GM12878 (cell line): ENCODE results near the gene PAIP1. TPM values are rescaled to one million over a fixed set of nuclear protein-coding genes. Genes with fewer than 3 reads are reported as not detected.
A peak's percentile ranks its signal among the peaks of the same experiment; 100 is the strongest.

Experiments
- ATAC-seq: fragments of 200-7000 bp; cut with Tn5 transposase; 3 replicates; pipeline ENCODE4 v1.9.1; 2020; ENCODE audit warnings: mild to moderate bottlenecking, moderate library complexity
- BruUV-seq: library from RNA; stranded (reverse); fragments of 400-500 nt; replicated peaks from 2 replicates; lab custom pipeline; 2021; lab: Mats Ljungman, UMichigan
- CTCF ChIA-PET: fragments of 300-600 bp; sonication (Branson Sonifier 250); formaldehyde crosslinking; extraction: SDS; loops from one replicate; lab custom pipeline; 2021; ENCODE audit warnings: inconsistent platforms; lab: Yijun Ruan, JAX
- POLR2A ChIA-PET: fragments of 350-600 bp; formaldehyde crosslinking; extraction: SDS; loops from one replicate; lab custom pipeline; 2021; ENCODE audit warnings: inconsistent platforms; lab: Charles Lee
- RAD21 ChIA-PET: fragments of 300-600 bp; sonication (Branson Sonifier 250); formaldehyde crosslinking; loops from one replicate; lab custom pipeline; 2023; ENCODE audit warnings: antibody characterized with exemption; ENCODE audit not compliant: unreplicated experiment; lab: Charles Lee
- SMC1A ChIA-PET: fragments of 300-600 bp; sonication (Branson Sonifier 250); formaldehyde crosslinking; loops from one replicate; lab custom pipeline; 2023; ENCODE audit not compliant: unreplicated experiment, uncharacterized antibody; lab: Charles Lee
- DNase-seq: peaks from one replicate; pipeline ENCODE4 v3.0.0-alpha.2; 2011; ENCODE audit warnings: low read depth, low spot score
- FAIRE-seq: peaks from 3 replicates; lab custom pipeline; 2011; peaks lifted over from hg19 to GRCh38; lab: Jason Lieb, UNC
- H2AFZ ChIP-seq: 2 replicates; pipeline ENCODE4 v1.6.0; 2011; ENCODE audit warnings: low read depth, low read length, control low read depth; ENCODE audit not compliant: control insufficient read depth
- H3K27ac ChIP-seq: 2 replicates; pipeline ENCODE4 v1.5.1; 2011; ENCODE audit warnings: control low read depth; ENCODE audit not compliant: control insufficient read depth, insufficient read depth
- H3K27me3 ChIP-seq, 2 experiments: replicated peaks in 1 of 2; 2 replicates each; pipeline versions ENCODE4 v1.6.0 to v1.6.1; 2011; ENCODE audit warnings: low read length in 1 of 2; ENCODE audit not compliant: control insufficient read depth in 2 of 2, insufficient read depth in 2 of 2
- H3K36me3 ChIP-seq, 2 experiments: 2 replicates each; pipeline ENCODE4 v1.5.1; 2011; ENCODE audit warnings: low read length in 1 of 2; ENCODE audit not compliant: control insufficient read depth in 2 of 2, insufficient read depth in 2 of 2
- H3K4me1 ChIP-seq: 2 replicates; pipeline ENCODE4 v1.6.1; 2011; ENCODE audit warnings: mild to moderate bottlenecking, low read length, moderate library complexity, mixed read lengths; ENCODE audit not compliant: control insufficient read depth, insufficient read depth
- H3K4me2 ChIP-seq: 2 replicates; pipeline ENCODE4 v1.6.0; 2011; ENCODE audit warnings: control low read depth; ENCODE audit not compliant: control insufficient read depth, insufficient read depth
- H3K4me3 ChIP-seq: fragments of 200-600 bp; sonication (generic); 2 replicates; pipeline ENCODE4 v1.5.1; 2016
- H3K79me2 ChIP-seq: 2 replicates; pipeline ENCODE4 v1.6.0; 2011; ENCODE audit warnings: low read length; ENCODE audit not compliant: control insufficient read depth, insufficient read depth
- H3K9ac ChIP-seq: 2 replicates; pipeline ENCODE4 v1.8.0; 2011; ENCODE audit warnings: low read length, control low read depth, mixed read lengths; ENCODE audit not compliant: control insufficient read depth, insufficient read depth
- H3K9me3 ChIP-seq: replicated peaks from 3 replicates; pipeline ENCODE4 v1.5.1; 2011; ENCODE audit warnings: mild to moderate bottlenecking, low read length; ENCODE audit not compliant: control insufficient read depth, insufficient read depth
- H4K20me1 ChIP-seq: 2 replicates; pipeline ENCODE4 v1.6.0; 2011; ENCODE audit not compliant: control insufficient read depth, insufficient read depth
- BHLHE40 ChIP-seq, 2 experiments: fragments of 450-650 bp in 1 of 2; IDR thresholded peaks; 2 replicates each; pipeline ENCODE4 v1.6.1; 2011 to 2017; ENCODE audit warnings: low read depth in 2 of 2, borderline replicate concordance in 1 of 2, improper control_type of control experiment in 1 of 2, low read length in 1 of 2, mild to moderate bottlenecking in 1 of 2
- CBFB ChIP-seq: IDR thresholded peaks from 2 replicates; pipeline ENCODE4 v1.6.1; 2016; ENCODE audit warnings: antibody characterized with exemption, low read depth
- CHD2 ChIP-seq: IDR thresholded peaks from 2 replicates; pipeline ENCODE4 v1.6.1; 2011; ENCODE audit warnings: low read depth, low read length, improper control_type of control experiment, borderline replicate concordance
- EGR1 ChIP-seq, 2 experiments: IDR thresholded peaks; 1 replicate in 1 of 2; 2 replicates in 1 of 2; pipeline ENCODE4 v1.6.1; 2011 to 2012; ENCODE audit warnings: low read depth in 2 of 2, low read length in 2 of 2, borderline replicate concordance in 1 of 2, mild to moderate bottlenecking in 1 of 2, moderate library complexity in 1 of 2
- FOS ChIP-seq: IDR thresholded peaks from 3 replicates; pipeline ENCODE4 v1.6.1; 2011; ENCODE audit warnings: borderline replicate concordance; ENCODE audit not compliant: insufficient read length; ENCODE audit errors: extremely low read depth
- IKZF2 ChIP-seq, 2 experiments: fragments of 450-650 bp; IDR thresholded peaks; 2 replicates each; pipeline ENCODE4 v1.6.1; 2017; ENCODE audit warnings: mild to moderate bottlenecking in 2 of 2, moderate library complexity in 2 of 2
- MLLT1 ChIP-seq: fragments of 450-650 bp; IDR thresholded peaks from 2 replicates; pipeline ENCODE4 v1.6.1; 2016; ENCODE audit warnings: mild to moderate bottlenecking
- MTA2 ChIP-seq: fragments of 450-650 bp; IDR thresholded peaks from 2 replicates; pipeline ENCODE4 v1.6.1; 2016; ENCODE audit warnings: low read depth, mild to moderate bottlenecking, moderate library complexity
- POLR2A ChIP-seq: IDR thresholded peaks from 2 replicates; pipeline ENCODE4 v1.6.1; 2011; ENCODE audit warnings: low read depth, mild to moderate bottlenecking, low read length
- POLR2AphosphoS5 ChIP-seq: IDR thresholded peaks from 2 replicates; pipeline ENCODE4 v1.6.1; 2011; ENCODE audit warnings: mild to moderate bottlenecking, low read length, inconsistent platforms
- RELB ChIP-seq: fragments of 450-650 bp; IDR thresholded peaks from 2 replicates; pipeline ENCODE4 v1.6.1; 2017; ENCODE audit warnings: low read depth, mild to moderate bottlenecking, moderate library complexity
- RUNX3 ChIP-seq: IDR thresholded peaks from 2 replicates; pipeline ENCODE4 v1.6.1; 2012; ENCODE audit warnings: low read length, inconsistent platforms
- SMC3 ChIP-seq: IDR thresholded peaks from 2 replicates; pipeline ENCODE4 v1.6.1; 2011; ENCODE audit warnings: low read length, improper control_type of control experiment, borderline replicate concordance
- TARDBP ChIP-seq: IDR thresholded peaks from 2 replicates; pipeline ENCODE4 v1.6.1; 2016; ENCODE audit warnings: borderline replicate concordance
- USF1 ChIP-seq: IDR thresholded peaks from 2 replicates; pipeline ENCODE4 v1.6.1; 2011; ENCODE audit warnings: borderline replicate concordance, low read depth, mild to moderate bottlenecking, moderate library complexity, mixed read lengths, low read length; ENCODE audit not compliant: insufficient read depth; ENCODE audit errors: extremely low read length
- ZSCAN29 ChIP-seq: fragments of 450-650 bp; IDR thresholded peaks from 2 replicates; pipeline ENCODE4 v1.6.1; 2017; ENCODE audit warnings: mild to moderate bottlenecking, moderate library complexity
- WGBS: methylation state at CpG from one replicate; pipeline ENCODE4 v1.1.6; 2016; ENCODE audit warnings: low lambda C conversion rate; ENCODE audit not compliant: insufficient replicate concordance, insufficient coverage; ENCODE audit errors: missing lambda C conversion rate; 5-methylcytosine and 5-hydroxymethylcytosine counted together
- in situ Hi-C: fragments of 300-500 bp; cut with MboI; formaldehyde crosslinking; loops from 9 replicates; pipeline ENCODE4 v1.14.3; 2018; ENCODE audit warnings: mixed read lengths
- intact Hi-C: fragments of 100-400 bp; cut with micrococcal nuclease; formaldehyde crosslinking; loops from one replicate; pipeline ENCODE4 v1.14.2; 2022; ENCODE audit not compliant: unreplicated experiment
- polyA plus RNA-seq, 11 experiments: library from polyadenylated mRNA; depleted of rRNA in 4 of 11; unstranded in 6 of 11; stranded (reverse) in 5 of 11; fragments of >200 nt; fragmentation: Nextera tagmentation in 4 of 11; fragmentation: Illumina TruSeq in 1 of 11; extraction: Ambion mirVana in 4 of 11; extraction: Trizol in 1 of 11; gene quantifications; 1 replicate in 1 of 11; 2 replicates in 10 of 11; pipeline versions ENCODE4 v1.2.1 to v1.2.3, GENCODE V29; 2011 to 2016; ENCODE audit warnings: inconsistent platforms in 2 of 11, missing spikeins in 2 of 11, low read depth in 1 of 11
- total RNA-seq, 4 experiments: library from RNA; depleted of rRNA in 3 of 4; stranded (reverse); fragments of >200 nt in 3 of 4; fragmentation: Illumina TruSeq in 1 of 4; extraction: Trizol in 1 of 4; gene quantifications; 2 replicates each; pipeline versions ENCODE4 v1.2.1 to v1.2.3, GENCODE V29; 2013 to 2021

PAIP1 gene
- total and polyA plus RNA-seq, 10 of the 15 experiments (the other 5 are each of a cell fraction or from before 2014, with no cell fraction given), result 37.4 to 90.9 (median 57.0) TPM

- no peak for DNase-seq
- ATAC-seq, result peak; percentile 24
- Histone ChIP-seq H3K27me3 (no peaks in the 10 kb centered on the region), H3K9ac (peak overlapping the region; percentile 97), H2AFZ (peak overlapping the region; percentile 69), H3K4me1 (peaks cover 13% of the 10 kb centered on the region), H4K20me1 (no peaks in the 10 kb centered on the region), H3K79me2 (peaks cover 56% of the 10 kb centered on the region), H3K9me3 (no peaks in the 10 kb centered on the region), H3K4me2 (peak overlapping the region; percentile 83; the same call in 1 of the 2 replicates), H3K27ac (peak overlapping the region; percentile 87), H3K36me3 (peaks cover 0 to 6% of the 10 kb centered on the region in 2 experiments; a peak in 1 of 4 replicates), H3K4me3 (peak overlapping the region; percentile 94)
- in situ Hi-C loops (no loop called here), intact Hi-C loops (loop anchor here (2.0 to 10.0 kb wide), 2 partner anchors 47 to 561 kb away; partner anchors contain the start of gene NNT)
- ChIA-PET POLR2A (interaction anchor here (0.6 to 3.6 kb wide), 5 partner anchors 12 to 71 kb away, joined by 3 to 19 read pairs (median 13); partner anchors contain the start of genes NNT and TMEM267), SMC1A (interaction anchor here (0.8 to 2.8 kb wide), 8 partner anchors 13 to 81 kb away, joined by 3 to 27 read pairs (median 7); partner anchors contain the start of genes NNT and TMEM267), CTCF (interaction anchor here (1.3 to 4.4 kb wide), 7 partner anchors 11 to 75 kb away, joined by 6 to 31 read pairs (median 18); partner anchors contain the start of genes NNT and TMEM267), RAD21 (interaction anchor here (1.2 to 3.8 kb wide), 7 partner anchors 11 to 75 kb away, joined by 3 to 19 read pairs (median 10); partner anchors contain the start of genes C5orf34, NNT and TMEM267)
- no peak for FAIRE-seq
- TF ChIP-seq POLR2AphosphoS5 (peak; percentile 16), CBFB (no peak), EGR1 (IDR thresholded peaks at IDR 0.05; ENCODE audit: borderline replicate concordance in 1 of 2, low read depth in 2 of 2, low read length in 2 of 2) (0 out of 3 replicates have a peak, but pooled peaks of 1 of the 2 experiments have one; percentile 21), MLLT1 (peak; percentile 44; the same call in 1 of the 2 replicates), TARDBP (no peak), USF1 (peak; percentile 24), CHD2 (0 out of 2 replicates have a peak, but pooled peaks have one; percentile 28), MTA2 (no peak), RUNX3 (peak; percentile 4; the same call in 1 of the 2 replicates), FOS (no peak), SMC3 (no peak), POLR2A (peak; percentile 5), IKZF2 (IDR thresholded peaks at IDR 0.05) (peak; percentile 53 to 63), BHLHE40 (IDR thresholded peaks at IDR 0.05; ENCODE audit: borderline replicate concordance in 1 of 2, low read depth in 2 of 2, low read length in 1 of 2) (peak; percentile 39 to 80; a peak in 2 of 4 replicates), RELB (peak; percentile 32; the same call in 1 of the 2 replicates), ZSCAN29 (no peak)
- WGBS, result under 1% methylated on average over 40 of the region's 44 CpGs
- no TSS peak for BruUV-seq
These were observed 826 bp downstream of the PAIP1 start for GRCh38 chr5:43555895-43556606.
